Heart left ventricle (tissue), 16 donors: ENCODE data around the gene PARD3. TPM values are rescaled to one million over a fixed set of nuclear protein-coding genes. Genes with fewer than 3 reads are reported as not detected.

Experiments used
- ATAC-seq, 4 donors: fragments of 200-7000 bp; cut with Tn5 transposase; one replicate each; pipeline ENCODE4 v1.9.1; 2020 to 2022; ENCODE audit warnings: moderate library complexity in 4 of 4, mild to moderate bottlenecking in 3 of 4, moderate number of reproducible peaks in 1 of 4
- DNase-seq, 5 donors: peaks; one replicate each; pipeline ENCODE4 v3.0.0-alpha.2; 2020
- H3K27ac ChIP-seq, 12 donors: fragments of 200-600 bp; sonication (generic) in 4 of 12; one replicate each; pipeline versions ENCODE4 v1.5.0 to v1.8.0; 2016 to 2022; ENCODE audit warnings: mild to moderate bottlenecking in 2 of 12
- H3K27me3 ChIP-seq, 9 donors: fragments of 200-600 bp; sonication (generic) in 2 of 9; one replicate each; pipeline versions ENCODE4 v1.5.1 to v1.8.0; 2016 to 2022; ENCODE audit warnings: mild to moderate bottlenecking in 3 of 9
- H3K36me3 ChIP-seq, 9 donors: fragments of 200-600 bp; sonication (generic) in 2 of 9; one replicate each; pipeline versions ENCODE4 v1.5.0 to v1.8.0; 2018 to 2022; ENCODE audit warnings: mild to moderate bottlenecking in 2 of 9
- H3K4me1 ChIP-seq, 12 donors: fragments of 200-600 bp; sonication (generic) in 4 of 12; one replicate each; pipeline versions ENCODE4 v1.5.0 to v1.8.0; 2016 to 2022; ENCODE audit warnings: mild to moderate bottlenecking in 3 of 12
- H3K4me3 ChIP-seq, 12 donors: fragments of 200-600 bp; sonication (generic) in 4 of 12; one replicate each; pipeline versions ENCODE4 v1.5.0 to v1.8.0; 2017 to 2022; ENCODE audit warnings: mild to moderate bottlenecking in 9 of 12, moderate library complexity in 4 of 12
- H3K9me3 ChIP-seq, 12 donors: fragments of 200-600 bp; sonication (generic) in 4 of 12; one replicate each; pipeline versions ENCODE4 v1.5.0 to v1.8.0; 2016 to 2022; ENCODE audit warnings: mild to moderate bottlenecking in 1 of 12
- CTCF ChIP-seq, 12 donors: fragments of 200-600 bp; sonication (generic) in 4 of 12; IDR thresholded peaks; one replicate each; pipeline versions ENCODE4 v1.5.0 to v1.8.0; 2018 to 2022; ENCODE audit warnings: antibody characterized with exemption in 12 of 12, mild to moderate bottlenecking in 5 of 12
- POLR2A ChIP-seq, 2 donors: fragments of 450-650 bp; IDR thresholded peaks; one replicate each; pipeline ENCODE4 v1.6.1; 2017; ENCODE audit warnings: antibody characterized with exemption in 2 of 2, mild to moderate bottlenecking in 2 of 2, moderate library complexity in 2 of 2
- WGBS, 4 donors: extraction: QIAGEN DNeasy Blood & Tissue Kit in 2 of 4; methylation state at CpG; one replicate each; pipeline versions ENCODE4 v1.1.5 to v1.1.7; 2013 to 2018; 5-methylcytosine and 5-hydroxymethylcytosine counted together
- intact Hi-C, 10 donors: fragments of 100-400 bp; cut with DNase I; formaldehyde crosslinking; loops; one replicate each; pipeline versions ENCODE4 v1.11.1 to v1.14.2; 2022
- polyA plus RNA-seq, 2 donors: library from polyadenylated mRNA; stranded (reverse); fragments of 200-250 nt; gene quantifications; one replicate each; pipeline ENCODE4 v1.2.3, GENCODE V29; 2013
- total RNA-seq, 9 donors: library from RNA; depleted of rRNA in 2 of 9; stranded (reverse); fragments of >200 nt in 2 of 9; fragmentation: NEBNext Ultra II Directional in 3 of 9; extraction: Animal tissue kit (Norgen Biotek cat#: 25700) in 3 of 9; gene quantifications; one replicate each; pipeline versions ENCODE4 v1.1.0 to v1.2.4, GENCODE V29; 2016 to 2023
- donor health status: ischemic (EF 13 %, LVEDD 7.1; RV severe dilation, severe dysfunction).
- donor health status: healthy with polysubstance abuse.
- donor health status: DM: no; HTN: yes; CAD: no.
- donor health status: DM: no; HTN: no; CAD: no.
- donor health status: ischemic (EF 25% LVEDD 6.9; RV normal size, moderate dysfunction).
- donor health status: ischemic (EF 25% LVEDD 5.7; RV mildly dilated, moderate dysfunction).
- donor health status: healthy.
- donor health status: DM: yes; HTN: yes; CAD: no.
- donor health status: ischemic (EF 35%, LVEDD 5.7; RV mildly dilated, moderate dysfunction).
- donor health status: nonischemic (EF 11% LVEDD 7.7; RV severe dilation, severe dysfunction).
- donor health status: DM: yes; HTN: yes; CAD: no.
- donor health status: PGD.
- donor health status: ischemic (EF 29% LVEDD 5.4; RV normal size, mild dysfunction).
- donor health status: nonischemic (EF 23%, LVEDD 6.1; RV moderate dilation, normal function).

Gene PARD3
- total and polyA plus RNA-seq, 11 donors, result 24.8 to 69.7 (median 33.1) TPM

- ATAC-seq (no peak), DNase-seq (no peak)
- no peaks in the 10 kb centered on the region for H3K27me3 ChIP-seq
- intact Hi-C loops, result loop anchor here in 2 of 10 donors (5.0 to 10.0 kb wide), 2 partner anchors 102 to 1294 kb away; partner anchors contain the start of gene NRP1 (in 1 of the 2)
- no peaks in the 10 kb centered on the region for H3K9me3 ChIP-seq
- 72 to 80% (median 76%) methylated on average over 3 of the region's 3 CpGs for WGBS, 4 donors
- H3K4me3 ChIP-seq, result no peak overlapping the region
- H3K27ac ChIP-seq, result no peak overlapping the region
- no peaks in the 10 kb centered on the region for H3K36me3 ChIP-seq
- TF ChIP-seq POLR2A (IDR thresholded peaks at IDR 0.05), result no peak
- TF ChIP-seq CTCF (IDR thresholded peaks at IDR 0.05), result no peak
- peaks cover 0 to 34% (median 12%) of the 10 kb centered on the region in 12 donors for H3K4me1 ChIP-seq
Measured at GRCh38 chr10:34626158-34626880, 188.8 kb downstream of the PARD3 start.

GRCh38 chr10:34624323-34625153 lies 190.6 kb downstream of the PARD3 start:
- WGBS, 4 donors, result 84 to 90% (median 87%) methylated on average over 7 to 12 of the region's 12 CpGs
- DNase-seq (no peak), ATAC-seq (no peak)
- Histone ChIP-seq H3K27ac (no peak overlapping the region), H3K4me1 (peaks cover 0 to 34% (median 12%) of the 10 kb centered on the region in 12 donors), H3K36me3 (no peaks in the 10 kb centered on the region), H3K9me3 (no peaks in the 10 kb centered on the region), H3K4me3 (no peak overlapping the region), H3K27me3 (no peaks in the 10 kb centered on the region)
- TF ChIP-seq POLR2A (IDR thresholded peaks at IDR 0.05), result no peak
- TF ChIP-seq CTCF (IDR thresholded peaks at IDR 0.05), result no peak
- intact Hi-C loops, result loop anchor here in 2 of 10 donors (5.0 to 10.0 kb wide), 2 partner anchors 100 to 1292 kb away; partner anchors contain the start of gene NRP1 (in 1 of the 2)

- TF ChIP-seq POLR2A (IDR thresholded peaks at IDR 0.05), result no peak
- TF ChIP-seq CTCF (IDR thresholded peaks at IDR 0.05), result no peak
- no peaks in the 10 kb centered on the region for H3K27me3 ChIP-seq
- ATAC-seq, result no peak
- intact Hi-C loops, result loop anchor here in 1 of 10 donors (10.0 kb wide), 1 partner anchor 98 kb away; no protein-coding TSS in a partner anchor
- H3K4me1 ChIP-seq, result peaks cover 0 to 27% (median 4%) of the 10 kb centered on the region in 12 donors
- no peaks in the 10 kb centered on the region for H3K36me3 ChIP-seq
- WGBS, 4 donors, result 78 to 85% (median 80%) methylated on average over 4 of the region's 4 CpGs
- H3K27ac ChIP-seq, result no peak overlapping the region
- no peaks in the 10 kb centered on the region for H3K9me3 ChIP-seq
- no peak for DNase-seq
- H3K4me3 ChIP-seq, result no peak overlapping the region
Measured at GRCh38 chr10:34622945-34623344, 192.2 kb downstream of the PARD3 start.

- Histone ChIP-seq H3K27me3 (no peaks in the 10 kb centered on the region), H3K9me3 (no peaks in the 10 kb centered on the region), H3K4me1 (peaks cover 0 to 6% (median 0%) of the 10 kb centered on the region in 12 donors), H3K36me3 (no peaks in the 10 kb centered on the region), H3K4me3 (no peak overlapping the region), H3K27ac (no peak overlapping the region)
- ATAC-seq (no peak), DNase-seq (no peak)
- TF ChIP-seq POLR2A (IDR thresholded peaks at IDR 0.05), result no peak
- no peak for TF ChIP-seq CTCF (IDR thresholded peaks at IDR 0.05)
- WGBS, 4 donors, result 86 to 93% (median 87%) methylated on average over 2 of the region's 2 CpGs
- intact Hi-C loops, result no loop called here
Measured at GRCh38 chr10:34618611-34619010, 196.5 kb downstream of the PARD3 start.
